Heart right ventricle (tissue), 16 donors: ENCODE measurements around the gene KCNG1. TPM values are rescaled to one million over a fixed set of nuclear protein-coding genes. Genes with fewer than 3 reads are reported as not detected.
A peak's percentile ranks its signal among the peaks of the same experiment; 100 is the strongest.

Experiments used
- ATAC-seq, 8 donors: fragments of 200-7000 bp; cut with Tn5 transposase; one replicate each; pipeline ENCODE4 v1.9.1; 2020; ENCODE audit warnings: mild to moderate bottlenecking in 8 of 8, moderate library complexity in 8 of 8, moderate number of reproducible peaks in 1 of 8
- DNase-seq, 2 donors: peaks; one replicate each; pipeline ENCODE4 v3.0.0-alpha.2; 2020
- H3K27ac ChIP-seq, 10 donors: fragments of 200-600 bp; sonication (generic) in 2 of 10; one replicate each; pipeline versions ENCODE4 v1.5.0 to v1.8.0; 2020 to 2022; ENCODE audit warnings: mild to moderate bottlenecking in 3 of 10
- H3K27me3 ChIP-seq, 7 donors: fragments of 200-600 bp; one replicate each; pipeline ENCODE4 v1.8.0; 2021 to 2022; ENCODE audit warnings: mild to moderate bottlenecking in 2 of 7
- H3K36me3 ChIP-seq, 9 donors: fragments of 200-600 bp; sonication (generic) in 1 of 9; one replicate each; pipeline versions ENCODE4 v1.5.0 to v1.8.0; 2020 to 2022; ENCODE audit warnings: mild to moderate bottlenecking in 2 of 9
- H3K4me1 ChIP-seq, 9 donors: fragments of 200-600 bp; sonication (generic) in 1 of 9; one replicate each; pipeline versions ENCODE4 v1.5.0 to v1.8.0; 2020 to 2022; ENCODE audit warnings: mild to moderate bottlenecking in 4 of 9
- H3K4me3 ChIP-seq, 10 donors: fragments of 200-600 bp; sonication (generic) in 2 of 10; one replicate each; pipeline versions ENCODE4 v1.5.0 to v1.8.0; 2020 to 2022; ENCODE audit warnings: mild to moderate bottlenecking in 7 of 10, moderate library complexity in 2 of 10
- H3K9me3 ChIP-seq, 11 donors: fragments of 200-600 bp in 10 of 11; sonication (generic) in 2 of 11; one replicate each; pipeline versions ENCODE4 v1.5.0 to v1.8.0; 2013 to 2022; ENCODE audit warnings: mild to moderate bottlenecking in 2 of 11, control low read depth in 1 of 11, moderate library complexity in 1 of 11
- WGBS, 2 donors: extraction: QIAGEN DNeasy Blood & Tissue Kit; methylation state at CpG; one replicate each; pipeline ENCODE4 v1.1.7; 2013; ENCODE audit warnings: inconsistent platforms in 1 of 2; 5-methylcytosine and 5-hydroxymethylcytosine counted together
- intact Hi-C, 10 donors: fragments of 100-400 bp; cut with DNase I; formaldehyde crosslinking; loops; one replicate each; pipeline versions ENCODE4 v1.11.1 to v1.14.2; 2022
- polyA plus RNA-seq, 2 donors: library from polyadenylated mRNA; stranded (reverse); fragments of 200-250 nt; gene quantifications; one replicate each; pipeline ENCODE4 v1.2.3, GENCODE V29; 2013
- total RNA-seq, 10 donors: library from RNA; stranded (reverse); fragmentation: NEBNext Ultra II Directional in 3 of 10; extraction: Animal tissue kit (Norgen Biotek cat#: 25700) in 3 of 10; gene quantifications; one replicate each; pipeline versions ENCODE4 v1.2.1 to v1.2.4, GENCODE V29; 2021 to 2023
- TF ChIP-seq, protein P1 (sequence below), 9 donors: fragments of 200-600 bp; sonication (generic) in 2 of 9; IDR thresholded peaks; one replicate each; pipeline versions ENCODE4 v1.5.0 to v1.8.0; 2021 to 2022; ENCODE audit warnings: antibody characterized with exemption in 9 of 9, mild to moderate bottlenecking in 5 of 9, moderate library complexity in 1 of 9
- donor health status: Arrhythmogenic right ventricular cardiomyopathy.
- donor health status: ischemic (EF 13 %, LVEDD 7.1; RV severe dilation, severe dysfunction).
- donor health status: healthy with polysubstance abuse.
- donor health status: DM: no; HTN: yes; CAD: no.
- donor health status: DM: no; HTN: no; CAD: no.
- donor health status: ischemic (EF 25% LVEDD 6.9; RV normal size, moderate dysfunction).
- donor health status: ischemic (EF 25% LVEDD 5.7; RV mildly dilated, moderate dysfunction).
- donor health status: healthy.
- donor health status: DM: yes; HTN: yes; CAD: no.
- donor health status: Ischemic cardiomyopathy.
- donor health status: ischemic (EF 35%, LVEDD 5.7; RV mildly dilated, moderate dysfunction).
- donor health status: nonischemic (EF 11% LVEDD 7.7; RV severe dilation, severe dysfunction).
- donor health status: DM: yes; HTN: yes; CAD: no.
- donor health status: PGD.
- donor health status: ischemic (EF 29% LVEDD 5.4; RV normal size, mild dysfunction).
- donor health status: nonischemic (EF 23%, LVEDD 6.1; RV moderate dilation, normal function).

Gene KCNG1
- total and polyA plus RNA-seq, 12 donors = 0.15 to 0.99 (median 0.32) TPM; not detected in 4

GRCh38 chr20:50957798-50958614, 64.9 kb downstream of the KCNG1 start, which contains the start of gene DPM1:
Gene DPM1, minus strand, starts transcription at chr20:50958532. Its CDS starts 9 bp downstream, at chr20:50958523.
- TF ChIP-seq, protein P1, sequence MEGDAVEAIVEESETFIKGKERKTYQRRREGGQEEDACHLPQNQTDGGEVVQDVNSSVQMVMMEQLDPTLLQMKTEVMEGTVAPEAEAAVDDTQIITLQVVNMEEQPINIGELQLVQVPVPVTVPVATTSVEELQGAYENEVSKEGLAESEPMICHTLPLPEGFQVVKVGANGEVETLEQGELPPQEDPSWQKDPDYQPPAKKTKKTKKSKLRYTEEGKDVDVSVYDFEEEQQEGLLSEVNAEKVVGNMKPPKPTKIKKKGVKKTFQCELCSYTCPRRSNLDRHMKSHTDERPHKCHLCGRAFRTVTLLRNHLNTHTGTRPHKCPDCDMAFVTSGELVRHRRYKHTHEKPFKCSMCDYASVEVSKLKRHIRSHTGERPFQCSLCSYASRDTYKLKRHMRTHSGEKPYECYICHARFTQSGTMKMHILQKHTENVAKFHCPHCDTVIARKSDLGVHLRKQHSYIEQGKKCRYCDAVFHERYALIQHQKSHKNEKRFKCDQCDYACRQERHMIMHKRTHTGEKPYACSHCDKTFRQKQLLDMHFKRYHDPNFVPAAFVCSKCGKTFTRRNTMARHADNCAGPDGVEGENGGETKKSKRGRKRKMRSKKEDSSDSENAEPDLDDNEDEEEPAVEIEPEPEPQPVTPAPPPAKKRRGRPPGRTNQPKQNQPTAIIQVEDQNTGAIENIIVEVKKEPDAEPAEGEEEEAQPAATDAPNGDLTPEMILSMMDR (IDR thresholded peaks at IDR 0.05) = no peak
- peak within 1 kb of the TSS; percentile 83 to 97 (median 93) for H3K27ac ChIP-seq
- peaks cover 0 to 3% (median 0%) of the 10 kb centered on the region in 11 donors for H3K9me3 ChIP-seq
- H3K27me3 ChIP-seq = no peaks in the 10 kb centered on the region
- intact Hi-C loops = loop anchor here in 3 of 10 donors (1.0 to 5.0 kb wide), 4 partner anchors 27 to 166 kb away; partner anchors contain the start of genes ADNP (in 3 of the 3) and BCAS4 (in 1 of the 3)
- 0 to 1% methylated on average over 52 of the region's 52 CpGs for WGBS, 2 donors
- peaks cover 9 to 60% (median 45%) of the 10 kb centered on the region in 9 donors for H3K4me1 ChIP-seq
- DNase-seq (peak; percentile 81 to 92), ATAC-seq (peak; percentile 86 to 95 (median 92))
- H3K36me3 ChIP-seq = peaks cover 0 to 46% (median 13%) of the 10 kb centered on the region in 9 donors
- peak within 1 kb of the TSS; percentile 77 to 100 (median 90) for H3K4me3 ChIP-seq

- H3K9me3 ChIP-seq = peaks cover 0 to 2% (median 0%) of the 10 kb centered on the region in 11 donors
- TF ChIP-seq, protein P1 (IDR thresholded peaks at IDR 0.05) = no peak
- ATAC-seq = peak in 3 of 8 donors; percentile 38 to 43 (median 41)
- peak overlapping the region in 8 of 10 donors; percentile 83 to 97 (median 93) for H3K27ac ChIP-seq
- 14 to 15% methylated on average over 7 of the region's 7 CpGs for WGBS, 2 donors
- DNase-seq = peak in 1 of 2 donors; percentile 16
- H3K4me3 ChIP-seq = peak overlapping the region; percentile 77 to 100 (median 90)
- H3K4me1 ChIP-seq = peaks cover 9 to 60% (median 45%) of the 10 kb centered on the region in 9 donors
- H3K36me3 ChIP-seq = peaks cover 0 to 47% (median 14%) of the 10 kb centered on the region in 9 donors
- H3K27me3 ChIP-seq = no peaks in the 10 kb centered on the region
- intact Hi-C loops = loop anchor here in 1 of 10 donors (5.0 kb wide), 1 partner anchor 165 kb away; no protein-coding TSS in a partner anchor
Observed at GRCh38 chr20:50957276-50957675, 65.6 kb downstream of the KCNG1 start.

DNA sequence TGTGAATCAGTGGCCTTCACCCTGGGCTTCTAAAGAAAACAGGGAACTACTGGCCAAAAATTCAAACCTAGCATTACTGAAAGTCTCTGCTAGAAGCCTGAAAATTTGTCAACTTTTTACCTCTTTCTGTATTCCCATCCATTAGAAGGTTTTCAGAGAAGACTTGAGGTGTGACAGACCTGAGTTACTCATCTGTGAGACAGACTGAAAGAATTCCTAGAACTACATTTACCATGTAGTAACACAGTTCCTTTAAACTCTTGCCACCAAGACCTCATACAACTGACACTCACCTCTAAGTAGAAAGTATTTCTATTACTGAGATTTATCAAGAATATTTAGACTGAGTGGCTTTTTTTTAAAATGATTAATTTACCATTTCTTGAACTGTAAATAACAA, 69.1 kb downstream of the KCNG1 start:
- Histone ChIP-seq H3K27ac (no peak overlapping the region), H3K4me1 (peaks cover 6 to 40% (median 30%) of the 10 kb centered on the region in 9 donors), H3K36me3 (peaks cover 0 to 68% (median 41%) of the 10 kb centered on the region in 9 donors), H3K4me3 (no peak overlapping the region), H3K9me3 (no peaks in the 10 kb centered on the region), H3K27me3 (no peaks in the 10 kb centered on the region)
- ATAC-seq (no peak), DNase-seq (no peak)
- TF ChIP-seq, protein P1 (IDR thresholded peaks at IDR 0.05) = no peak
- intact Hi-C loops = no loop called here

Other genes with a start within 250 kb of the KCNG1 start
- gene BCAS4, start 228.0 kb downstream of the KCNG1 start, total RNA-seq = 1 to 10 TPM; 1.3 to 3.6 (median 2.4) TPM
- 1 to 10 TPM in 1 of 2 donors, under 1 TPM in 1; 0.54 to 2.1 TPM for gene BCAS4, start 228.0 kb downstream of the KCNG1 start, polyA plus RNA-seq
- 10 to 100 TPM; 30.9 to 46.1 (median 38.6) TPM for gene ADNP, start 91.7 kb downstream of the KCNG1 start, total RNA-seq
- gene ADNP, start 91.7 kb downstream of the KCNG1 start, polyA plus RNA-seq = 10 to 100 TPM; 14.6 to 27.8 TPM
- 10 to 100 TPM; 35.4 to 52.8 (median 49.9) TPM for gene DPM1, start 64.6 kb downstream of the KCNG1 start, total RNA-seq
- gene DPM1, start 64.6 kb downstream of the KCNG1 start, polyA plus RNA-seq = 10 to 100 TPM; 29.4 to 44.6 TPM
- 1 to 10 TPM; 2.3 to 3.2 (median 2.6) TPM for gene MOCS3, start 64.3 kb downstream of the KCNG1 start, total RNA-seq
- 1 to 10 TPM in 1 of 2 donors, under 1 TPM in 1; 0.95 to 1.7 TPM for gene MOCS3, start 64.3 kb downstream of the KCNG1 start, polyA plus RNA-seq